NT2/D1 (cell line): ENCODE results near the gene SCD5.

Experiments
- SUZ12 ChIP-seq: IDR thresholded peaks from 2 replicates; pipeline ENCODE4 v1.6.1; 2011; ENCODE audit not compliant: insufficient read length, insufficient read depth; ENCODE audit errors: extremely low read depth
- ZNF274 ChIP-seq: IDR thresholded peaks from 2 replicates; pipeline ENCODE4 v1.6.1; 2011; ENCODE audit warnings: mild to moderate bottlenecking, low read depth, low read length

DNA sequence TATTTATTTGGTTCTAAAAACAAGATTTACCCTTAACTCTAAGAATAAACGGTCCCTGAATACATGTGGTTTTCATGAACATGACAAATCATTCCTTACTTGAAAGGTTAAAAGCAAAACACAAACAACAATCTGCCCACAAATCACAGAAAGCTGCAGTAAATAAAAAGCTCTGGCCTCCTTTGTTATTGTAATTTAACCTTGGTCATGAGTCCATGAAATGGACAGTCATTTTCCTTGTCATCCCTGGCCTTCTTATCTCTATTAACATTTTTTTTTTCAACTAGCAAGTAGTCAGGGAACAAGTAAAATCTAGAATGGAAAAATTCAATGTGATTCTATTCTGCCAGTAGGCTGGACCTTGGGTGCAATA, 92.7 kb downstream of the SCD5 start:
- TF ChIP-seq SUZ12 (no peak), ZNF274 (no peak)
